HEK293 (cell line): ENCODE measurements around the gene MIER3.

ENCODE experiments used
- CTCF ChIA-PET: fragments of 350-600 bp; formaldehyde crosslinking; extraction: SDS; loops from one replicate; lab custom pipeline; 2021; ENCODE audit warnings: antibody characterized with exemption; lab: Yijun Ruan, JAX
- POLR2A ChIA-PET: fragments of 300-600 bp; formaldehyde crosslinking; extraction: SDS; loops from one replicate; lab custom pipeline; 2020; ENCODE audit warnings: antibody characterized with exemption, inconsistent platforms; lab: Yijun Ruan, JAX
- H3K27ac ChIP-seq: fragments of 200-500 bp; sonication (Bioruptor generic); 2 replicates; pipeline ENCODE4 v1.5.1; 2014; ENCODE audit warnings: low read depth, low read length, control low read depth, inconsistent platforms; ENCODE audit errors: extremely low read depth
- H3K36me3 ChIP-seq, 2 experiments: fragments of 200-500 bp in 1 of 2; sonication (Bioruptor generic) in 1 of 2; 1 replicate in 1 of 2; 2 replicates in 1 of 2; pipeline ENCODE4 v1.5.1; 2014 to 2017; ENCODE audit warnings: inconsistent platforms in 2 of 2, low read length in 2 of 2; ENCODE audit not compliant: control insufficient read depth in 2 of 2, insufficient read depth in 1 of 2
- H3K4me1 ChIP-seq: fragments of 200-500 bp; sonication (Bioruptor generic); 2 replicates; pipeline ENCODE4 v1.5.1; 2014; ENCODE audit warnings: mild to moderate bottlenecking, low read length, inconsistent platforms; ENCODE audit not compliant: control insufficient read depth, insufficient read depth
- H3K4me3 ChIP-seq: 2 replicates; pipeline ENCODE4 v1.5.1; 2011; ENCODE audit warnings: low read depth, mild to moderate bottlenecking, control low read depth, low read length, moderate library complexity
- H3K9me3 ChIP-seq: fragments of 200-500 bp; sonication (Bioruptor generic); 2 replicates; pipeline ENCODE4 v1.5.1; 2014; ENCODE audit warnings: low read depth, low read length, inconsistent platforms; ENCODE audit not compliant: control insufficient read depth, insufficient read depth
- CTCF ChIP-seq: fragments of 450-650 bp; formaldehyde crosslinking; IDR thresholded peaks from 2 replicates; pipeline ENCODE4 v1.5.1; 2016; ENCODE audit warnings: missing biosample characterization, missing genetic modification characterization
- HOXA7 ChIP-seq: sonication (generic); formaldehyde crosslinking; IDR thresholded peaks from 2 replicates; pipeline ENCODE4 v1.8.1; 2022; ENCODE audit warnings: missing genetic modification reagents, borderline replicate concordance
- HOXC10 ChIP-seq: sonication (generic); formaldehyde crosslinking; IDR thresholded peaks from 2 replicates; pipeline ENCODE4 v1.8.1; 2023; ENCODE audit warnings: mild to moderate bottlenecking, missing genetic modification reagents
- OVOL3 ChIP-seq: fragments of 450-650 bp; formaldehyde crosslinking; IDR thresholded peaks from 2 replicates; pipeline ENCODE4 v1.5.1; 2016; ENCODE audit warnings: missing biosample characterization, missing genetic modification characterization
- PRDM1 ChIP-seq: fragments of 450-650 bp; formaldehyde crosslinking; IDR thresholded peaks from 2 replicates; pipeline ENCODE4; 2016; ENCODE audit warnings: missing biosample characterization, missing genetic modification characterization
- ZBTB10 ChIP-seq: fragments of 450-650 bp; formaldehyde crosslinking; IDR thresholded peaks from 2 replicates; pipeline ENCODE4 v1.5.1; 2016; ENCODE audit warnings: missing biosample characterization, missing genetic modification characterization
- ZBTB11 ChIP-seq: fragments of 450-650 bp; formaldehyde crosslinking; conservative IDR thresholded peaks from 2 replicates; pipeline ENCODE4 v1.5.1; 2016; ENCODE audit warnings: low read depth, missing biosample characterization, missing genetic modification characterization
- ZBTB21 ChIP-seq: fragments of 450-650 bp; formaldehyde crosslinking; IDR thresholded peaks from 2 replicates; pipeline ENCODE4 v1.5.1; 2017; ENCODE audit warnings: missing biosample characterization, missing genetic modification characterization
- ZBTB26 ChIP-seq: fragments of 450-650 bp; formaldehyde crosslinking; optimal IDR thresholded peaks from 2 replicates; pipeline ENCODE3; 2016; ENCODE audit warnings: missing biosample characterization, mild to moderate bottlenecking, missing genetic modification characterization
- ZFHX2 ChIP-seq: fragments of 450-650 bp; formaldehyde crosslinking; conservative IDR thresholded peaks from 2 replicates; pipeline ENCODE4 v1.5.1; 2016; ENCODE audit warnings: missing biosample characterization, missing genetic modification characterization
- ZIC2 ChIP-seq: fragments of 450-650 bp; formaldehyde crosslinking; IDR thresholded peaks from 2 replicates; pipeline ENCODE4 v1.5.1; 2016; ENCODE audit warnings: missing biosample characterization, missing genetic modification characterization
- ZNF10 ChIP-seq: fragments of 450-650 bp; formaldehyde crosslinking; IDR thresholded peaks from 2 replicates; pipeline ENCODE4 v1.5.1; 2017; ENCODE audit warnings: missing biosample characterization, missing genetic modification characterization
- ZNF248 ChIP-seq: fragments of 450-650 bp; formaldehyde crosslinking; IDR thresholded peaks from 2 replicates; pipeline ENCODE4 v1.5.1; 2017; ENCODE audit warnings: missing biosample characterization, missing genetic modification characterization
- ZNF341 ChIP-seq: fragments of 450-650 bp; formaldehyde crosslinking; IDR thresholded peaks from 2 replicates; pipeline ENCODE4; 2016; ENCODE audit warnings: low read depth, missing biosample characterization, missing genetic modification characterization
- ZNF362 ChIP-seq: fragments of 450-650 bp; formaldehyde crosslinking; IDR thresholded peaks from 2 replicates; pipeline ENCODE4 v1.5.1; 2016; ENCODE audit warnings: missing biosample characterization, missing genetic modification characterization
- ZNF404 ChIP-seq: fragments of 450-650 bp; formaldehyde crosslinking; IDR thresholded peaks from 2 replicates; pipeline ENCODE4 v1.5.1; 2017; ENCODE audit warnings: missing biosample characterization, missing genetic modification characterization
- ZNF423 ChIP-seq: fragments of 450-650 bp; formaldehyde crosslinking; IDR thresholded peaks from 2 replicates; pipeline ENCODE4 v1.5.1; 2016; ENCODE audit warnings: missing biosample characterization, missing genetic modification characterization
- ZNF529 ChIP-seq: fragments of 450-650 bp; formaldehyde crosslinking; IDR thresholded peaks from 2 replicates; pipeline ENCODE4 v1.5.1; 2017; ENCODE audit warnings: missing genetic modification characterization, missing biosample characterization; ENCODE audit not compliant: insufficient replicate concordance
- ZNF580 ChIP-seq: fragments of 450-650 bp; formaldehyde crosslinking; IDR thresholded peaks from 2 replicates; pipeline ENCODE4 v1.5.1; 2016; ENCODE audit warnings: missing biosample characterization, missing genetic modification characterization
- ZNF777 ChIP-seq: fragments of 450-650 bp; formaldehyde crosslinking; IDR thresholded peaks from 2 replicates; pipeline ENCODE4 v1.5.1; 2017; ENCODE audit warnings: missing biosample characterization, missing genetic modification characterization, borderline replicate concordance
- ZNF792 ChIP-seq: fragments of 450-650 bp; formaldehyde crosslinking; IDR thresholded peaks from 2 replicates; pipeline ENCODE4 v1.5.1; 2016; ENCODE audit warnings: missing biosample characterization, missing genetic modification characterization

MIER3 gene

GRCh38 chr5:56958595-56958994, 6.7 kb upstream of the MIER3 start (continued):
- TF ChIP-seq ZNF362 (tag by site-specific recombination) (no peak), HOXA7 (no peak), ZNF777 (tag by site-specific recombination) (no peak)

GRCh38 chr5:56954262-56954661, 2.3 kb upstream of the MIER3 start:
- TF ChIP-seq OVOL3 (no peak), ZNF777 (tag by site-specific recombination) (no peak), PRDM1 (0 out of 2 replicates have a peak, but pooled peaks have one; percentile 47), ZNF529 (tag by site-specific recombination) (no peak), ZNF10 (tag by site-specific recombination) (peak; percentile 80; the same call in 1 of the 2 replicates), HOXC10 (CRISPR knock-in tag) (no peak), ZNF248 (tag by site-specific recombination) (no peak), ZNF404 (no peak)
- peaks cover 0 to 8% of the 10 kb centered on the region in 2 experiments; a peak in 1 of 3 replicates for H3K36me3 ChIP-seq
- no peak overlapping the region for H3K27ac ChIP-seq
- no peak overlapping the region for H3K4me3 ChIP-seq
- POLR2A ChIA-PET: no interaction called here
- 0 out of 2 replicates have a peak, but pooled peaks cover 5% of the 10 kb centered on the region for H3K4me1 ChIP-seq
- CTCF ChIA-PET: interaction anchor here (0.6 kb wide), 2 partner anchors 32 to 263 kb away, joined by 3 read pairs; no protein-coding TSS in a partner anchor
- H3K9me3 ChIP-seq: no peaks in the 10 kb centered on the region

- ChIA-PET POLR2A (interaction anchor here (1.0 to 1.7 kb wide), 10 partner anchors 13 to 222 kb away, joined by 3 to 18 read pairs (median 5); partner anchors contain the start of gene GPBP1), CTCF (interaction anchor here (0.5 to 0.8 kb wide), 2 partner anchors 187 to 1507 kb away, joined by 3 to 4 read pairs; no protein-coding TSS in a partner anchor)
- Histone ChIP-seq H3K4me3 (peak overlapping the region; percentile 69), H3K9me3 (no peaks in the 10 kb centered on the region), H3K4me1 (0 out of 2 replicates have a peak, but pooled peaks cover 5% of the 10 kb centered on the region), H3K27ac (peak overlapping the region; percentile 89), H3K36me3 (peaks cover 9 to 27% of the 10 kb centered on the region in 2 experiments)
- TF ChIP-seq ZFHX2 (tag by site-specific recombination) (0 out of 2 replicates have a peak, but pooled peaks have one; percentile 7), CTCF (tag by site-specific recombination) (peak; percentile 60; the same call in 1 of the 2 replicates), ZNF580 (tag by site-specific recombination) (no peak), ZIC2 (tag by site-specific recombination) (peak; percentile 66), ZNF341 (tag by site-specific recombination) (peak; percentile 91), ZNF792 (tag by site-specific recombination) (no peak), ZBTB26 (tag by site-specific recombination) (peak; percentile 58), ZBTB11 (tag by site-specific recombination) (0 out of 2 replicates have a peak, but pooled peaks have one; percentile 22), ZBTB21 (tag by site-specific recombination) (no peak), ZBTB10 (tag by site-specific recombination) (peak; percentile 74), ZNF423 (tag by site-specific recombination) (0 out of 2 replicates have a peak, but pooled peaks have one; percentile 14)
Observed at GRCh38 chr5:56951126-56951945, 587 bp downstream of the MIER3 start.
